CD14-positive monocyte (primary cell): Measurements from ENCODE around the gene FAM131B. TPM values are rescaled to one million over a fixed set of nuclear protein-coding genes. Genes with fewer than 3 reads are reported as not detected.

Source experiments
- DNase-seq, 3 donors: peaks; one replicate each; pipeline ENCODE4 v3.0.0-alpha.2; 2011 to 2022
- H2AFZ ChIP-seq: 2 replicates; pipeline ENCODE4 v1.6.0; 2012; ENCODE audit warnings: mild to moderate bottlenecking, low read depth, low read length, inconsistent platforms; ENCODE audit not compliant: insufficient read depth, poor library complexity, severe bottlenecking
- H3K27ac ChIP-seq, 2 donors: 1 replicate in 1 of 2; 2 replicates in 1 of 2; pipeline ENCODE4 v1.5.1; 2012 to 2013; ENCODE audit warnings: low read length in 2 of 2, control low read depth in 1 of 2, inconsistent platforms in 1 of 2, low read depth in 1 of 2, mild to moderate bottlenecking in 1 of 2
- H3K27me3 ChIP-seq, 2 donors: one replicate each; pipeline versions ENCODE4 v1.6.0 to v1.6.1; 2011 to 2013; ENCODE audit warnings: low read length in 2 of 2; ENCODE audit not compliant: control insufficient read depth in 2 of 2, insufficient read depth in 2 of 2
- H3K36me3 ChIP-seq, 2 donors: replicated peaks in 1 of 2; 1 replicate in 1 of 2; 2 replicates in 1 of 2; pipeline versions ENCODE4 v1.5.1 to v1.6.1; 2012 to 2013; ENCODE audit warnings: low read length in 2 of 2, control low read depth in 1 of 2, inconsistent platforms in 1 of 2, mild to moderate bottlenecking in 1 of 2; ENCODE audit not compliant: insufficient read depth in 2 of 2, control insufficient read depth in 1 of 2
- H3K4me1 ChIP-seq, 2 donors: 1 replicate in 1 of 2; 2 replicates in 1 of 2; pipeline versions ENCODE4 v1.5.1 to v1.6.1; 2012 to 2013; ENCODE audit warnings: low read length in 2 of 2, control low read depth in 1 of 2, inconsistent platforms in 1 of 2, mild to moderate bottlenecking in 1 of 2, moderate library complexity in 1 of 2; ENCODE audit not compliant: insufficient read depth in 2 of 2, control insufficient read depth in 1 of 2
- H3K4me2 ChIP-seq: replicated peaks from 2 replicates; pipeline ENCODE3; 2012; ENCODE audit warnings: low read length, moderate library complexity, mild to moderate bottlenecking; ENCODE audit not compliant: poor library complexity, severe bottlenecking; ENCODE audit errors: extremely low read depth
- H3K4me3 ChIP-seq, 3 experiments: fragments of 200-600 bp in 1 of 3; sonication (generic) in 1 of 3; replicated peaks in 1 of 3; 1 replicate in 2 of 3; 2 replicates in 1 of 3; pipeline ENCODE4 v1.5.1; 2011 to 2013; ENCODE audit warnings: low read length in 3 of 3, mild to moderate bottlenecking in 3 of 3, control low read depth in 2 of 3, low read depth in 2 of 3, inconsistent platforms in 1 of 3, moderate library complexity in 1 of 3
- H3K79me2 ChIP-seq: 2 replicates; pipeline ENCODE4 v1.6.0; 2012; ENCODE audit warnings: mild to moderate bottlenecking, control low read depth, inconsistent platforms, low read length, moderate library complexity; ENCODE audit not compliant: insufficient read depth
- H3K9ac ChIP-seq: 2 replicates; pipeline ENCODE4 v1.6.0; 2017; ENCODE audit warnings: low read length, mild to moderate bottlenecking; ENCODE audit not compliant: insufficient read depth, poor library complexity, severe bottlenecking
- H3K9me3 ChIP-seq, 2 donors: replicated peaks in 1 of 2; 1 replicate in 1 of 2; 2 replicates in 1 of 2; pipeline versions ENCODE4 v1.5.1 to v1.6.1; 2012 to 2013; ENCODE audit warnings: low read length in 2 of 2, control low read depth in 1 of 2; ENCODE audit not compliant: control insufficient read depth in 1 of 2, insufficient read depth in 1 of 2
- H4K20me1 ChIP-seq: 2 replicates; pipeline ENCODE4 v1.6.0; 2012; ENCODE audit warnings: mild to moderate bottlenecking, low read length, control low read depth, moderate library complexity; ENCODE audit not compliant: insufficient read depth
- H3K27ac Mint-ChIP-seq, 7 donors: one replicate each; pipeline ENCODE4 v1.8.0; 2020; ENCODE audit warnings: mild to moderate bottlenecking in 7 of 7, mixed read lengths in 7 of 7, moderate library complexity in 6 of 7, inconsistent platforms in 2 of 7
- H3K27me3 Mint-ChIP-seq, 3 donors: one replicate each; pipeline ENCODE4 v1.8.0; 2021 to 2022; ENCODE audit warnings: low read depth in 3 of 3, mild to moderate bottlenecking in 3 of 3, mixed read lengths in 3 of 3, moderate library complexity in 3 of 3, inconsistent platforms in 1 of 3
- H3K36me3 Mint-ChIP-seq, 2 donors: one replicate each; pipeline ENCODE4 v1.8.0; 2020; ENCODE audit warnings: mixed read lengths in 2 of 2, inconsistent platforms in 1 of 2, mild to moderate bottlenecking in 1 of 2
- H3K4me1 Mint-ChIP-seq: one replicate; pipeline ENCODE4 v1.8.0; 2020; ENCODE audit warnings: mild to moderate bottlenecking, mixed read lengths
- H3K4me3 Mint-ChIP-seq, 2 donors: one replicate each; pipeline ENCODE4 v1.8.0; 2020; ENCODE audit warnings: mild to moderate bottlenecking in 2 of 2, mixed read lengths in 2 of 2, moderate library complexity in 1 of 2
- H3K9me3 Mint-ChIP-seq, 7 donors: one replicate each; pipeline ENCODE4 v1.8.0; 2020 to 2022; ENCODE audit warnings: mixed read lengths in 7 of 7, mild to moderate bottlenecking in 6 of 7, moderate library complexity in 6 of 7, inconsistent platforms in 2 of 7
- CTCF ChIP-seq: fragments of 200-600 bp; IDR thresholded peaks from one replicate; pipeline ENCODE4 v1.8.0; 2022; ENCODE audit warnings: antibody characterized with exemption, mild to moderate bottlenecking
- WGBS: methylation state at CpG from one replicate; pipeline ENCODE4 v1.1.5; 2013; ENCODE audit warnings: missing lambda C conversion rate; ENCODE audit not compliant: insufficient coverage; 5-methylcytosine and 5-hydroxymethylcytosine counted together
- intact Hi-C, 2 donors: fragments of 100-400 bp; cut with micrococcal nuclease; formaldehyde crosslinking; loops; one replicate each; pipeline versions ENCODE4 v1.15.0 to v1.15.1; 2023
- polyA plus RNA-seq, 3 donors: library from polyadenylated mRNA; depleted of rRNA in 1 of 3; unstranded in 2 of 3; stranded (reverse) in 1 of 3; fragments of 300-500 nt in 2 of 3; fragments of >200 nt in 1 of 3; fragmentation: Illumina TruSeq in 2 of 3; gene quantifications; 1 replicate in 2 of 3; 2 replicates in 1 of 3; pipeline ENCODE4 v1.2.3, GENCODE V29; 2012 to 2021

The FAM131B gene
- polyA plus RNA-seq, 3 donors, result 0.69 to 0.72 TPM; not detected in 1

- H3K4me3 ChIP-seq, result no peak overlapping the region
- no peaks in the 10 kb centered on the region for H3K36me3 Mint-ChIP-seq
- no peak overlapping the region for H3K27ac Mint-ChIP-seq
- H3K36me3 ChIP-seq, result no peaks in the 10 kb centered on the region
- DNase-seq, result no peak
- no CpG with 5 or more reads among the region's 3 CpGs for WGBS
- H2AFZ ChIP-seq, result no peak overlapping the region
- peaks cover 0 to 6% (median 1%) of the 10 kb centered on the region in 3 donors for H3K27me3 Mint-ChIP-seq
- no peak overlapping the region for H3K9ac ChIP-seq
- peaks cover 8% of the 10 kb centered on the region for H3K4me1 Mint-ChIP-seq
- no peaks in the 10 kb centered on the region for H3K27me3 ChIP-seq
- no peak overlapping the region for H3K27ac ChIP-seq
- H3K4me1 ChIP-seq, result no peaks in the 10 kb centered on the region
- no peak overlapping the region for H3K4me2 ChIP-seq
- H3K4me3 Mint-ChIP-seq, result no peak overlapping the region
- H3K9me3 Mint-ChIP-seq, result peaks cover 0 to 2% (median 0%) of the 10 kb centered on the region in 7 donors
- TF ChIP-seq CTCF, result no peak
- no peaks in the 10 kb centered on the region for H4K20me1 ChIP-seq
- intact Hi-C loops, result no loop called here
- no peaks in the 10 kb centered on the region for H3K9me3 ChIP-seq
- no peaks in the 10 kb centered on the region for H3K79me2 ChIP-seq
These were observed 25.3 kb downstream of the FAM131B start for GRCh38 chr7:143337216-143337615.

DNA sequence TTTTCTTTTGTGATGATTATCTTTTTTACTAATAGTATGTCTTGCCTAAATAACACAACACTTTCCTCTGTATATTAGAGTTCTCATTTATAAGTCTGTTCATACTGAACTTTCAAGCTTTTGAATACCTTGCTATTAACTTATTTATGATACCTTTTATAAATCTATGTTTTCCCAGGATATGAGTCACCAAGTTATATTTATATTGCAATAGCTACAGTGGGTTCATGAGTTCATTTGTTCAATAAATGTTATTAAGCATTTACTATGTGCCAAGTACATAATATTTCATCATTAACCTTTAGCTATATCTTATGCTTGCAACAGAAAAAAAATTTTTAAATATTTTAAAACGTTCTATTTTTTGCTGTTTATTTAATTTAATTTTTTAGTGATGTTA is 28.3 kb downstream of the FAM131B start:
- H3K27ac Mint-ChIP-seq, result no peak overlapping the region
- DNase-seq, result no peak
- intact Hi-C loops, result no loop called here
- H3K4me3 Mint-ChIP-seq, result no peak overlapping the region
- Histone ChIP-seq H4K20me1 (no peaks in the 10 kb centered on the region), H3K27ac (no peak overlapping the region), H3K9me3 (no peaks in the 10 kb centered on the region), H3K9ac (no peak overlapping the region), H3K79me2 (no peaks in the 10 kb centered on the region), H3K4me1 (peaks cover 12 to 13% of the 10 kb centered on the region in 2 donors), H3K27me3 (no peaks in the 10 kb centered on the region), H3K4me2 (no peak overlapping the region), H2AFZ (no peak overlapping the region), H3K4me3 (no peak overlapping the region), H3K36me3 (no peaks in the 10 kb centered on the region)
- TF ChIP-seq CTCF, result no peak
- H3K27me3 Mint-ChIP-seq, result peaks cover 0 to 3% (median 1%) of the 10 kb centered on the region in 3 donors
- no CpG with 5 or more reads among the region's 1 CpG for WGBS
- H3K36me3 Mint-ChIP-seq, result no peaks in the 10 kb centered on the region
- H3K9me3 Mint-ChIP-seq, result peaks cover 0 to 2% (median 0%) of the 10 kb centered on the region in 7 donors
- peaks cover 21% of the 10 kb centered on the region for H3K4me1 Mint-ChIP-seq
